Activated CD8-positive, alpha-beta memory T cell treated with anti-CD3 and anti-CD28 coated beads for 4 hours (primary cell): ENCODE data around the gene ADRA2B.
A peak's percentile ranks its signal among the peaks of the same experiment; 100 is the strongest.
"Not testable (repeated sequence)": the region's sequence is repeated elsewhere in the genome, so short reads cannot be mapped to it uniquely, and the experiment has no call there.

Experiments used
- DNase-seq, 2 donors: peaks; one replicate each; pipeline ENCODE4 v3.0.0-alpha.2; 2020; ENCODE audit warnings: low read depth in 2 of 2

ADRA2B gene

GRCh38 chr2:96150007-96150640, 33.8 kb upstream of the ADRA2B start:
- no peak for DNase-seq

- DNase-seq: peak; percentile 96 to 98
These were observed 32.2 kb upstream of the ADRA2B start for GRCh38 chr2:96148410-96149217.

- DNase-seq: no peak
These were observed 31.3 kb upstream of the ADRA2B start for GRCh38 chr2:96147593-96148201.

- DNase-seq: no peak
These were observed 30.7 kb upstream of the ADRA2B start for GRCh38 chr2:96146881-96147592.

GRCh38 chr2:96146153-96146880, 29.9 kb upstream of the ADRA2B start:
- DNase-seq: peak; percentile 79 to 86

- DNase-seq: no peak
These were observed 29.4 kb upstream of the ADRA2B start for GRCh38 chr2:96145848-96146152.

- peak; percentile 87 to 92 for DNase-seq
These were observed 28.9 kb upstream of the ADRA2B start, which contains the start of gene DUSP2 for GRCh38 chr2:96145036-96145847. Gene DUSP2, minus strand, starts transcription at chr2:96145440. Its CDS starts 86 bp downstream, at chr2:96145354.

GRCh38 chr2:96144481-96145035, 28.2 kb upstream of the ADRA2B start:
- no peak for DNase-seq

GRCh38 chr2:96143848-96144480, 27.6 kb upstream of the ADRA2B start:
- no peak for DNase-seq

GRCh38 chr2:96143231-96143847, 27.0 kb upstream of the ADRA2B start:
- no peak for DNase-seq

- peak in 1 of 2 donors; percentile 74 for DNase-seq
These were observed 26.1 kb upstream of the ADRA2B start for GRCh38 chr2:96142217-96143113.

- not testable (repeated sequence) for DNase-seq
These were observed 25.2 kb upstream of the ADRA2B start for GRCh38 chr2:96141624-96141967.

- no peak for DNase-seq
These were observed 24.7 kb upstream of the ADRA2B start for GRCh38 chr2:96140941-96141623.

- DNase-seq: no peak
These were observed 22.9 kb upstream of the ADRA2B start for GRCh38 chr2:96139181-96139758.

GRCh38 chr2:96138179-96139145, 22.1 kb upstream of the ADRA2B start, which contains the start of gene ASTL:
Gene ASTL, minus strand, starts transcription at chr2:96138502. Its CDS starts 66 bp downstream, at chr2:96138436.
- DNase-seq: no peak
